ENCODE results near the gene C19orf38. TPM values are rescaled to one million over a fixed set of nuclear protein-coding genes. Genes with fewer than 3 reads are reported as not detected.

The C19orf38 gene
- total and polyA plus RNA-seq, 9 of the 15 experiments (the other 6 are each of a cell fraction or from before 2014, with no cell fraction given), result 0.14 to 0.18 TPM; not detected in 7

DNA sequence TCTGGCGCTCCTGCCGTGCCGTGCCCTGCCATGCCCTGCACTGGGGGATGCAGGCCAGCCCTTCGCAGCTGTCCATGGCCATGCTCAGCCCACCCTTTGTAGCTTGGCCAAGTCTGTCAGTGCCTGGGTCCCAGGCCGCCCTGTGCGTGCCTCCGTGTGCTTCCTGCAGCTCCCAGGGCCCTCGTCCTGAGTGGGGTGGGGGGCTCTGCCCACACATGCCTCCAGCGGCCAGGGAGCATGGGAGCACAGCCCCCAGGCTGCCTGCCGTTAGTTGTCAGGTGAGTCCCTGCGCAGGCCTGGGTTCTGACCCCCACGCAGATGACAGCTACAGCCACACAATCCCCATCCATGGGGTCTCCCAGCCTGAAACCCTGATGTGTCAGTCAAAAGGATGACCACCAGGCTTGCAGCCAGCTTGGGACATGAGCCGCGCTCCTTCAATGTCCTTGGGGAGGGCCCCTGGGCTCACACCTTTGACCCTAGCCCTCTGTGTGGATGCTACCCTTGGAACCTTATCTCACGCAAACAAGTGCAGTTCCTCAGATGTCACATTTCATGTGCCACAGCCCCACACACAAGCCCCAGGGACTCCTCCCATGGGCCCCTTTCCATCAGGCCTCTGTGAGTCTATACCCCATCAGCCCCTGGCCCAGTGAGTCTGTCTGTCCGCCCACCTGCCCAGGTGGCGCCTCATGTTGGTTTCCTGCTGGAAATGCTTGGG, 36.7 kb upstream of the C19orf38 start (continued):
- TF ChIP-seq DMBX1 (CRISPR knock-in tag; IDR thresholded peaks at IDR 0.05; ENCODE audit: borderline replicate concordance) (no peak), SRSF7 (optimal IDR thresholded peaks at IDR 0.05; ENCODE audit: low read depth, low read length) (no peak), FOXM1 (IDR thresholded peaks at IDR 0.05; ENCODE audit: low read depth) (no peak), FOXM1 (CRISPR knock-in tag; IDR thresholded peaks at IDR 0.05; ENCODE audit: low read depth) (no peak), SIN3A (IDR thresholded peaks at IDR 0.05; ENCODE audit: borderline replicate concordance in 2 of 2, control insufficient read depth in 1 of 2, low read depth in 2 of 2, low read length in 2 of 2) (no peak), NELFE (IDR thresholded peaks at IDR 0.05; ENCODE audit: insufficient read depth, insufficient read length) (no peak), ETV5 (CRISPR knock-in tag; IDR thresholded peaks at IDR 0.05; ENCODE audit: low read depth) (no peak)
- TF ChIP-seq, protein P1, sequence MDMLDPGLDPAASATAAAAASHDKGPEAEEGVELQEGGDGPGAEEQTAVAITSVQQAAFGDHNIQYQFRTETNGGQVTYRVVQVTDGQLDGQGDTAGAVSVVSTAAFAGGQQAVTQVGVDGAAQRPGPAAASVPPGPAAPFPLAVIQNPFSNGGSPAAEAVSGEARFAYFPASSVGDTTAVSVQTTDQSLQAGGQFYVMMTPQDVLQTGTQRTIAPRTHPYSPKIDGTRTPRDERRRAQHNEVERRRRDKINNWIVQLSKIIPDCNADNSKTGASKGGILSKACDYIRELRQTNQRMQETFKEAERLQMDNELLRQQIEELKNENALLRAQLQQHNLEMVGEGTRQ (CRISPR knock-in tag; IDR thresholded peaks at IDR 0.05), result no peak
- TF ChIP-seq, protein P2, sequence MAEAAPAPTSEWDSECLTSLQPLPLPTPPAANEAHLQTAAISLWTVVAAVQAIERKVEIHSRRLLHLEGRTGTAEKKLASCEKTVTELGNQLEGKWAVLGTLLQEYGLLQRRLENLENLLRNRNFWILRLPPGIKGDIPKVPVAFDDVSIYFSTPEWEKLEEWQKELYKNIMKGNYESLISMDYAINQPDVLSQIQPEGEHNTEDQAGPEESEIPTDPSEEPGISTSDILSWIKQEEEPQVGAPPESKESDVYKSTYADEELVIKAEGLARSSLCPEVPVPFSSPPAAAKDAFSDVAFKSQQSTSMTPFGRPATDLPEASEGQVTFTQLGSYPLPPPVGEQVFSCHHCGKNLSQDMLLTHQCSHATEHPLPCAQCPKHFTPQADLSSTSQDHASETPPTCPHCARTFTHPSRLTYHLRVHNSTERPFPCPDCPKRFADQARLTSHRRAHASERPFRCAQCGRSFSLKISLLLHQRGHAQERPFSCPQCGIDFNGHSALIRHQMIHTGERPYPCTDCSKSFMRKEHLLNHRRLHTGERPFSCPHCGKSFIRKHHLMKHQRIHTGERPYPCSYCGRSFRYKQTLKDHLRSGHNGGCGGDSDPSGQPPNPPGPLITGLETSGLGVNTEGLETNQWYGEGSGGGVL (CRISPR knock-in tag; IDR thresholded peaks at IDR 0.05), result no peak
- TF ChIP-seq, protein P3, sequence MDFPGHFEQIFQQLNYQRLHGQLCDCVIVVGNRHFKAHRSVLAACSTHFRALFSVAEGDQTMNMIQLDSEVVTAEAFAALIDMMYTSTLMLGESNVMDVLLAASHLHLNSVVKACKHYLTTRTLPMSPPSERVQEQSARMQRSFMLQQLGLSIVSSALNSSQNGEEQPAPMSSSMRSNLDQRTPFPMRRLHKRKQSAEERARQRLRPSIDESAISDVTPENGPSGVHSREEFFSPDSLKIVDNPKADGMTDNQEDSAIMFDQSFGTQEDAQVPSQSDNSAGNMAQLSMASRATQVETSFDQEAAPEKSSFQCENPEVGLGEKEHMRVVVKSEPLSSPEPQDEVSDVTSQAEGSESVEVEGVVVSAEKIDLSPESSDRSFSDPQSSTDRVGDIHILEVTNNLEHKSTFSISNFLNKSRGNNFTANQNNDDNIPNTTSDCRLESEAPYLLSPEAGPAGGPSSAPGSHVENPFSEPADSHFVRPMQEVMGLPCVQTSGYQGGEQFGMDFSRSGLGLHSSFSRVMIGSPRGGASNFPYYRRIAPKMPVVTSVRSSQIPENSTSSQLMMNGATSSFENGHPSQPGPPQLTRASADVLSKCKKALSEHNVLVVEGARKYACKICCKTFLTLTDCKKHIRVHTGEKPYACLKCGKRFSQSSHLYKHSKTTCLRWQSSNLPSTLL (IDR thresholded peaks at IDR 0.05), result no peak

Data from K562 (cell line).